GM23338 (cell line): ENCODE data around the gene PCK2.

Source experiments
- CREB1 ChIP-seq: fragments of 250-450 bp; sonication (Bioruptor Pico); IDR thresholded peaks from 2 replicates; pipeline ENCODE4 v1.5.0; 2020; ENCODE audit warnings: low read depth, mild to moderate bottlenecking, moderate library complexity
- CTCF ChIP-seq, 2 experiments: fragments of 200-600 bp in 1 of 2; sonication (generic) in 1 of 2; conservative IDR thresholded peaks; 2 replicates each; pipeline versions ENCODE4 v1.5.1 to v1.6.1; 2016 to 2017; ENCODE audit warnings: antibody characterized with exemption in 2 of 2, low read depth in 2 of 2, mild to moderate bottlenecking in 2 of 2, moderate library complexity in 1 of 2
- EZH2 ChIP-seq: fragments of 200-600 bp; sonication (generic); IDR thresholded peaks from one replicate; pipeline ENCODE4 v1.8.0; 2017; ENCODE audit warnings: antibody characterized with exemption, mild to moderate bottlenecking, low read depth; ENCODE audit not compliant: unreplicated experiment
- EZH2phosphoT487 ChIP-seq: fragments of 200-600 bp; sonication (generic); IDR thresholded peaks from one replicate; pipeline ENCODE4 v1.8.1; 2018; ENCODE audit warnings: antibody characterized with exemption; ENCODE audit not compliant: unreplicated experiment
- JUNB ChIP-seq: IDR thresholded peaks from one replicate; pipeline ENCODE4 v1.6.1; 2016; ENCODE audit warnings: antibody characterized with exemption; ENCODE audit not compliant: unreplicated experiment
- NANOG ChIP-seq: IDR thresholded peaks from 2 replicates; pipeline ENCODE4 v1.6.1; 2016; ENCODE audit warnings: antibody characterized with exemption, borderline replicate concordance
- POLR2AphosphoS5 ChIP-seq: IDR thresholded peaks from 2 replicates; pipeline ENCODE4 v1.6.1; 2016; ENCODE audit warnings: antibody characterized with exemption, low read depth
- REST ChIP-seq: IDR thresholded peaks from one replicate; pipeline ENCODE4 v1.6.1; 2018; ENCODE audit warnings: antibody characterized with exemption; ENCODE audit not compliant: unreplicated experiment
- ZNF462 ChIP-seq: fragments of 250-450 bp; sonication (Bioruptor Pico); IDR thresholded peaks from 2 replicates; pipeline ENCODE4 v1.5.0; 2020; ENCODE audit warnings: mild to moderate bottlenecking, moderate library complexity

GRCh38 chr14:24054324-24054641 is 39.8 kb upstream of the PCK2 start:
- TF ChIP-seq CTCF (conservative IDR thresholded peaks at IDR 0.05; ENCODE audit: low read depth in 2 of 2) (no peak), POLR2AphosphoS5 (no peak), EZH2phosphoT487 (no peak), NANOG (no peak), EZH2 (no peak), CREB1 (CRISPR knock-in tag) (no peak), REST (no peak), ZNF462 (CRISPR knock-in tag) (no peak), JUNB (no peak)
